ENCODE data around the gene IARS2.
"Not testable (repeated sequence)": the region's sequence is repeated elsewhere in the genome, so short reads cannot be mapped to it uniquely, and the experiment has no call there.

Gene IARS2

GRCh38 chr1:220164517-220164916, 70.6 kb downstream of the IARS2 start:
- no peak for DNase-seq (ENCODE audit: low spot score)

GRCh38 chr1:220166853-220167252, 72.9 kb downstream of the IARS2 start:
- no peak for DNase-seq (ENCODE audit: low spot score)

- DNase-seq (ENCODE audit: low spot score): not testable (repeated sequence)
These were observed 76.0 kb downstream of the IARS2 start for GRCh38 chr1:220169887-220170286.

- no peak for DNase-seq (ENCODE audit: low spot score)
These were observed 77.0 kb downstream of the IARS2 start for GRCh38 chr1:220170836-220171526.

- DNase-seq (ENCODE audit: low spot score): no peak
These were observed 82.6 kb downstream of the IARS2 start for GRCh38 chr1:220176540-220176939.

GRCh38 chr1:220182111-220182510, 88.2 kb downstream of the IARS2 start:
- no peak for DNase-seq (ENCODE audit: low spot score)

- DNase-seq (ENCODE audit: low spot score): no peak
These were observed 88.7 kb downstream of the IARS2 start for GRCh38 chr1:220182656-220183055.

- DNase-seq (ENCODE audit: low spot score): no peak
These were observed 90.6 kb downstream of the IARS2 start for GRCh38 chr1:220184506-220184905.

- DNase-seq (ENCODE audit: low spot score): no peak
These were observed 92.8 kb downstream of the IARS2 start for GRCh38 chr1:220186752-220187151.

GRCh38 chr1:220188538-220188937, 94.6 kb downstream of the IARS2 start:
- no peak for DNase-seq (ENCODE audit: low spot score)

- DNase-seq (ENCODE audit: low spot score): peak; percentile 14
These were observed 95.9 kb downstream of the IARS2 start for GRCh38 chr1:220189750-220190347.

GRCh38 chr1:220195701-220196100, 101.8 kb downstream of the IARS2 start:
- DNase-seq (ENCODE audit: low spot score): no peak
